GM12878 (cell line): ENCODE measurements around the gene LRRC7. TPM values are rescaled to one million over a fixed set of nuclear protein-coding genes. Genes with fewer than 3 reads are reported as not detected.

Experiments used
- ATAC-seq: fragments of 200-7000 bp; cut with Tn5 transposase; 3 replicates; pipeline ENCODE4 v1.9.1; 2020; ENCODE audit warnings: mild to moderate bottlenecking, moderate library complexity
- BruUV-seq: library from RNA; stranded (reverse); fragments of 400-500 nt; replicated peaks from 2 replicates; lab custom pipeline; 2021; lab: Mats Ljungman, UMichigan
- CTCF ChIA-PET: fragments of 300-600 bp; sonication (Branson Sonifier 250); formaldehyde crosslinking; extraction: SDS; loops from one replicate; lab custom pipeline; 2021; ENCODE audit warnings: inconsistent platforms; lab: Yijun Ruan, JAX
- POLR2A ChIA-PET: fragments of 350-600 bp; formaldehyde crosslinking; extraction: SDS; loops from one replicate; lab custom pipeline; 2021; ENCODE audit warnings: inconsistent platforms; lab: Charles Lee
- RAD21 ChIA-PET: fragments of 300-600 bp; sonication (Branson Sonifier 250); formaldehyde crosslinking; loops from one replicate; lab custom pipeline; 2023; ENCODE audit warnings: antibody characterized with exemption; ENCODE audit not compliant: unreplicated experiment; lab: Charles Lee
- SMC1A ChIA-PET: fragments of 300-600 bp; sonication (Branson Sonifier 250); formaldehyde crosslinking; loops from one replicate; lab custom pipeline; 2023; ENCODE audit not compliant: unreplicated experiment, uncharacterized antibody; lab: Charles Lee
- DNase-seq: peaks from one replicate; pipeline ENCODE4 v3.0.0-alpha.2; 2011; ENCODE audit warnings: low read depth, low spot score
- FAIRE-seq: peaks from 3 replicates; lab custom pipeline; 2011; peaks lifted over from hg19 to GRCh38; lab: Jason Lieb, UNC
- H2AFZ ChIP-seq: 2 replicates; pipeline ENCODE4 v1.6.0; 2011; ENCODE audit warnings: low read depth, low read length, control low read depth; ENCODE audit not compliant: control insufficient read depth
- H3K27ac ChIP-seq: 2 replicates; pipeline ENCODE4 v1.5.1; 2011; ENCODE audit warnings: control low read depth; ENCODE audit not compliant: control insufficient read depth, insufficient read depth
- H3K27me3 ChIP-seq, 2 experiments: replicated peaks in 1 of 2; 2 replicates each; pipeline versions ENCODE4 v1.6.0 to v1.6.1; 2011; ENCODE audit warnings: low read length in 1 of 2; ENCODE audit not compliant: control insufficient read depth in 2 of 2, insufficient read depth in 2 of 2
- H3K36me3 ChIP-seq, 2 experiments: 2 replicates each; pipeline ENCODE4 v1.5.1; 2011; ENCODE audit warnings: low read length in 1 of 2; ENCODE audit not compliant: control insufficient read depth in 2 of 2, insufficient read depth in 2 of 2
- H3K4me1 ChIP-seq: 2 replicates; pipeline ENCODE4 v1.6.1; 2011; ENCODE audit warnings: mild to moderate bottlenecking, low read length, moderate library complexity, mixed read lengths; ENCODE audit not compliant: control insufficient read depth, insufficient read depth
- H3K4me2 ChIP-seq: 2 replicates; pipeline ENCODE4 v1.6.0; 2011; ENCODE audit warnings: control low read depth; ENCODE audit not compliant: control insufficient read depth, insufficient read depth
- H3K4me3 ChIP-seq: fragments of 200-600 bp; sonication (generic); 2 replicates; pipeline ENCODE4 v1.5.1; 2016
- H3K79me2 ChIP-seq: 2 replicates; pipeline ENCODE4 v1.6.0; 2011; ENCODE audit warnings: low read length; ENCODE audit not compliant: control insufficient read depth, insufficient read depth
- H3K9ac ChIP-seq: 2 replicates; pipeline ENCODE4 v1.8.0; 2011; ENCODE audit warnings: low read length, control low read depth, mixed read lengths; ENCODE audit not compliant: control insufficient read depth, insufficient read depth
- H3K9me3 ChIP-seq: replicated peaks from 3 replicates; pipeline ENCODE4 v1.5.1; 2011; ENCODE audit warnings: mild to moderate bottlenecking, low read length; ENCODE audit not compliant: control insufficient read depth, insufficient read depth
- H4K20me1 ChIP-seq: 2 replicates; pipeline ENCODE4 v1.6.0; 2011; ENCODE audit not compliant: control insufficient read depth, insufficient read depth
- CBFB ChIP-seq: IDR thresholded peaks from 2 replicates; pipeline ENCODE4 v1.6.1; 2016; ENCODE audit warnings: antibody characterized with exemption, low read depth
- GABPA ChIP-seq: IDR thresholded peaks from 2 replicates; pipeline ENCODE4 v1.6.1; 2014; ENCODE audit warnings: antibody characterized with exemption, low read depth, mild to moderate bottlenecking, inconsistent platforms
- GATAD2B ChIP-seq: fragments of 450-650 bp; conservative IDR thresholded peaks from 2 replicates; pipeline ENCODE4 v1.6.1; 2017; ENCODE audit warnings: low read depth, mild to moderate bottlenecking, moderate library complexity
- NFYB ChIP-seq: IDR thresholded peaks from 2 replicates; pipeline ENCODE4 v1.6.1; 2011; ENCODE audit warnings: low read depth, mild to moderate bottlenecking, low read length, improper control_type of control experiment, moderate library complexity; ENCODE audit not compliant: insufficient read depth
- NR2F1 ChIP-seq: fragments of 450-650 bp; conservative IDR thresholded peaks from 2 replicates; pipeline ENCODE4 v1.6.1; 2017; ENCODE audit warnings: mild to moderate bottlenecking
- NRF1 ChIP-seq: conservative IDR thresholded peaks from 2 replicates; pipeline ENCODE4 v1.6.1; 2011; ENCODE audit warnings: mild to moderate bottlenecking, low read depth, low read length, improper control_type of control experiment
- STAT3 ChIP-seq: IDR thresholded peaks from 2 replicates; pipeline ENCODE4 v1.6.1; 2011; ENCODE audit warnings: low read depth, low read length, improper control_type of control experiment
- in situ Hi-C: fragments of 300-500 bp; cut with MboI; formaldehyde crosslinking; loops from 9 replicates; pipeline ENCODE4 v1.14.3; 2018; ENCODE audit warnings: mixed read lengths
- intact Hi-C: fragments of 100-400 bp; cut with micrococcal nuclease; formaldehyde crosslinking; loops from one replicate; pipeline ENCODE4 v1.14.2; 2022; ENCODE audit not compliant: unreplicated experiment
- polyA plus RNA-seq, 11 experiments: library from polyadenylated mRNA; depleted of rRNA in 4 of 11; unstranded in 6 of 11; stranded (reverse) in 5 of 11; fragments of >200 nt; fragmentation: Nextera tagmentation in 4 of 11; fragmentation: Illumina TruSeq in 1 of 11; extraction: Ambion mirVana in 4 of 11; extraction: Trizol in 1 of 11; gene quantifications; 1 replicate in 1 of 11; 2 replicates in 10 of 11; pipeline versions ENCODE4 v1.2.1 to v1.2.3, GENCODE V29; 2011 to 2016; ENCODE audit warnings: inconsistent platforms in 2 of 11, missing spikeins in 2 of 11, low read depth in 1 of 11
- total RNA-seq, 4 experiments: library from RNA; depleted of rRNA in 3 of 4; stranded (reverse); fragments of >200 nt in 3 of 4; fragmentation: Illumina TruSeq in 1 of 4; extraction: Trizol in 1 of 4; gene quantifications; 2 replicates each; pipeline versions ENCODE4 v1.2.1 to v1.2.3, GENCODE V29; 2013 to 2021
- TF ChIP-seq, protein P1 (sequence below): fragments of 450-650 bp; conservative IDR thresholded peaks from 2 replicates; pipeline ENCODE4 v1.6.1; 2017; ENCODE audit warnings: mild to moderate bottlenecking, moderate library complexity
- TF ChIP-seq, protein P2 (sequence below): IDR thresholded peaks from 2 replicates; pipeline ENCODE4 v1.6.1; 2012; ENCODE audit warnings: improper control_type of control experiment, low read depth, low read length; ENCODE audit not compliant: insufficient replicate concordance

The LRRC7 gene
- total and polyA plus RNA-seq, 10 of the 15 experiments (the other 5 are each of a cell fraction or from before 2014, with no cell fraction given) = 0.05 to 1.4 (median 0.24) TPM; not detected in 5

DNA sequence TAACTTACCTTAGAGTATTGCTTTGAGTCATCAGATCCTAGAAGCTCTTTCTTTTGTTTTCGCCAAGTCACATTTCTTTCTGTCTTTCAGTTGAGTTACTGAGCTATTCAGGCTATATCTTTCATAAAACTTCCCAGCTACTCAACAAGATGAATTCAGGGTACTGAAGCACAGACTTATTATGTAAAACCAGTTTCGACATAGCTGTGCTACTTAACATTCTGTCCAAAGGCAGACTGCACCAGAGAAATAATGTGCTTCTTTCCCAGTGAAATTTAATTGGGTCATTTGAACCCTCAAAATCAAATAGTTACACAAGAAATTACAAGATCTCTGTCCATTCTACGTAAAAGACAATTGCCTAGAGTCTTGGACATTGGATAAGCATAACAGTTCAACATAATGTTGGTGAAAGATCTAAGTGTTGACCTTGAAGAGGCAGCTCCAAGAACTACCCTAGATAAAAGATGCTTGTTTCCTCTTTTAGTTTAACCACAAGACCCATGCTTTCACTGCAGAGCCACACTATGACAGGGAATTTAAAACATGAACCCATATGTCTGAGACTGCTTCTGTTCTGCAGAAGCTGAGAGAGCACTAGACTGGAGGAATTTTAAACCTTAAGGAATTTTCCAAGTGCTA, 474.5 kb downstream of the LRRC7 start (continued):
- TF ChIP-seq, protein P1, sequence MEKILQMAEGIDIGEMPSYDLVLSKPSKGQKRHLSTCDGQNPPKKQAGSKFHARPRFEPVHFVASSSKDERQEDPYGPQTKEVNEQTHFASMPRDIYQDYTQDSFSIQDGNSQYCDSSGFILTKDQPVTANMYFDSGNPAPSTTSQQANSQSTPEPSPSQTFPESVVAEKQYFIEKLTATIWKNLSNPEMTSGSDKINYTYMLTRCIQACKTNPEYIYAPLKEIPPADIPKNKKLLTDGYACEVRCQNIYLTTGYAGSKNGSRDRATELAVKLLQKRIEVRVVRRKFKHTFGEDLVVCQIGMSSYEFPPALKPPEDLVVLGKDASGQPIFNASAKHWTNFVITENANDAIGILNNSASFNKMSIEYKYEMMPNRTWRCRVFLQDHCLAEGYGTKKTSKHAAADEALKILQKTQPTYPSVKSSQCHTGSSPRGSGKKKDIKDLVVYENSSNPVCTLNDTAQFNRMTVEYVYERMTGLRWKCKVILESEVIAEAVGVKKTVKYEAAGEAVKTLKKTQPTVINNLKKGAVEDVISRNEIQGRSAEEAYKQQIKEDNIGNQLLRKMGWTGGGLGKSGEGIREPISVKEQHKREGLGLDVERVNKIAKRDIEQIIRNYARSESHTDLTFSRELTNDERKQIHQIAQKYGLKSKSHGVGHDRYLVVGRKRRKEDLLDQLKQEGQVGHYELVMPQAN = no peak

DNA sequence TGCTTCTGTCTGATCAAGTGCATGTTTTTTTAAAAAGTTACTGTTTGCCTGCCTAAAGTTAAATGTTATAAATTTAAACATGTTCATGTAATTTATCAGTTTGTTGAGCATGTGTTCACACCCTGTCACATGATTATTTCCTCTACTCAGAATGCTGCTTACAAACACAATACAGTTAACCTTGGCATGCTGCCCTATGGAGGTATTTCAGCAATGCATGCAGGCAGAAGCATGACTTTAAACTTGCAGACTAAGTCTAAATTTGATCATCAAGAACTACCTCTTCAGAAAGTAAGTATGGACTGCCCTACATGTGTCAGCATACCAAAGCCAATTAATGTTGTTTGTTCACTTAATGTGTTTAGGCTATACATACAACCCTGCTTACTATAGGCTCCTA, 476.1 kb downstream of the LRRC7 start:
- Histone ChIP-seq H3K27me3 (no peaks in the 10 kb centered on the region), H3K9me3 (no peaks in the 10 kb centered on the region), H3K4me2 (no peak overlapping the region), H3K27ac (no peak overlapping the region), H2AFZ (no peak overlapping the region), H3K36me3 (no peaks in the 10 kb centered on the region), H3K9ac (no peak overlapping the region), H4K20me1 (no peaks in the 10 kb centered on the region)
- SMC1A ChIA-PET = interaction anchor here (0.8 kb wide), 1 partner anchor 42 kb away, joined by 3 read pairs; no protein-coding TSS in a partner anchor
- DNase-seq (no peak), FAIRE-seq (no peak), ATAC-seq (no peak)
- intact Hi-C loops = no loop called here
- CTCF ChIA-PET = no interaction called here
- RAD21 ChIA-PET = no interaction called here
- no TSS peak for BruUV-seq
- TF ChIP-seq NR2F1 (no peak), GATAD2B (no peak), NFYB (no peak), STAT3 (no peak), NRF1 (no peak), CBFB (no peak), GABPA (no peak)
- TF ChIP-seq, protein P2, sequence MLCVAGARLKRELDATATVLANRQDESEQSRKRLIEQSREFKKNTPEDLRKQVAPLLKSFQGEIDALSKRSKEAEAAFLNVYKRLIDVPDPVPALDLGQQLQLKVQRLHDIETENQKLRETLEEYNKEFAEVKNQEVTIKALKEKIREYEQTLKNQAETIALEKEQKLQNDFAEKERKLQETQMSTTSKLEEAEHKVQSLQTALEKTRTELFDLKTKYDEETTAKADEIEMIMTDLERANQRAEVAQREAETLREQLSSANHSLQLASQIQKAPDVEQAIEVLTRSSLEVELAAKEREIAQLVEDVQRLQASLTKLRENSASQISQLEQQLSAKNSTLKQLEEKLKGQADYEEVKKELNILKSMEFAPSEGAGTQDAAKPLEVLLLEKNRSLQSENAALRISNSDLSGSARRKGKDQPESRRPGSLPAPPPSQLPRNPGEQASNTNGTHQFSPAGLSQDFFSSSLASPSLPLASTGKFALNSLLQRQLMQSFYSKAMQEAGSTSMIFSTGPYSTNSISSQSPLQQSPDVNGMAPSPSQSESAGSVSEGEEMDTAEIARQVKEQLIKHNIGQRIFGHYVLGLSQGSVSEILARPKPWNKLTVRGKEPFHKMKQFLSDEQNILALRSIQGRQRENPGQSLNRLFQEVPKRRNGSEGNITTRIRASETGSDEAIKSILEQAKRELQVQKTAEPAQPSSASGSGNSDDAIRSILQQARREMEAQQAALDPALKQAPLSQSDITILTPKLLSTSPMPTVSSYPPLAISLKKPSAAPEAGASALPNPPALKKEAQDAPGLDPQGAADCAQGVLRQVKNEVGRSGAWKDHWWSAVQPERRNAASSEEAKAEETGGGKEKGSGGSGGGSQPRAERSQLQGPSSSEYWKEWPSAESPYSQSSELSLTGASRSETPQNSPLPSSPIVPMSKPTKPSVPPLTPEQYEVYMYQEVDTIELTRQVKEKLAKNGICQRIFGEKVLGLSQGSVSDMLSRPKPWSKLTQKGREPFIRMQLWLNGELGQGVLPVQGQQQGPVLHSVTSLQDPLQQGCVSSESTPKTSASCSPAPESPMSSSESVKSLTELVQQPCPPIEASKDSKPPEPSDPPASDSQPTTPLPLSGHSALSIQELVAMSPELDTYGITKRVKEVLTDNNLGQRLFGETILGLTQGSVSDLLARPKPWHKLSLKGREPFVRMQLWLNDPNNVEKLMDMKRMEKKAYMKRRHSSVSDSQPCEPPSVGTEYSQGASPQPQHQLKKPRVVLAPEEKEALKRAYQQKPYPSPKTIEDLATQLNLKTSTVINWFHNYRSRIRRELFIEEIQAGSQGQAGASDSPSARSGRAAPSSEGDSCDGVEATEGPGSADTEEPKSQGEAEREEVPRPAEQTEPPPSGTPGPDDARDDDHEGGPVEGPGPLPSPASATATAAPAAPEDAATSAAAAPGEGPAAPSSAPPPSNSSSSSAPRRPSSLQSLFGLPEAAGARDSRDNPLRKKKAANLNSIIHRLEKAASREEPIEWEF = no peak
- TF ChIP-seq, all 136 proteins: peak for 0
- Histone ChIP-seq H3K4me1 (no peaks in the 10 kb centered on the region), H3K4me3 (no peak overlapping the region), H3K79me2 (no peaks in the 10 kb centered on the region)
- in situ Hi-C loops = no loop called here
- POLR2A ChIA-PET = no interaction called here
